ENCODE results near the gene NT5C1A.
A peak's percentile ranks its signal among the peaks of the same experiment; 100 is the strongest.

NT5C1A gene

GRCh38 chr1:39700348-39700747 lies 28.4 kb upstream of the NT5C1A start:
- Histone ChIP-seq H3K9me3 (ENCODE audit: control insufficient read depth in 2 of 2, low read length in 2 of 2) (no peaks in the 10 kb centered on the region), H3K27ac (ENCODE audit: low read length) (no peak overlapping the region), H3K4me3 (ENCODE audit: low read length in 2 of 2) (no peak overlapping the region), H3K9ac (ENCODE audit: low read length in 2 of 2) (no peak overlapping the region), H3K4me1 (ENCODE audit: control insufficient read depth, insufficient read depth, low read length) (no peaks in the 10 kb centered on the region), H3K36me3 (ENCODE audit: control insufficient read depth in 2 of 2, insufficient read depth in 2 of 2, low read length in 2 of 2) (no peaks in the 10 kb centered on the region), H3K27me3 (ENCODE audit: control insufficient read depth in 1 of 2, insufficient read depth in 2 of 2, low read length in 2 of 2) (peaks cover 0 to 12% of the 10 kb centered on the region in 2 donors)

GRCh38 chr1:39699419-39699818 lies 27.5 kb upstream of the NT5C1A start:
- H3K27ac ChIP-seq (ENCODE audit: low read length) = no peak overlapping the region
- no peaks in the 10 kb centered on the region for H3K9me3 ChIP-seq (ENCODE audit: control insufficient read depth in 2 of 2, low read length in 2 of 2)
- H3K4me1 ChIP-seq (ENCODE audit: control insufficient read depth, insufficient read depth, low read length) = no peaks in the 10 kb centered on the region
- H3K36me3 ChIP-seq (ENCODE audit: control insufficient read depth in 2 of 2, insufficient read depth in 2 of 2, low read length in 2 of 2) = no peaks in the 10 kb centered on the region
- H3K4me3 ChIP-seq (ENCODE audit: low read length in 2 of 2) = no peak overlapping the region
- peaks cover 0 to 12% of the 10 kb centered on the region in 2 donors for H3K27me3 ChIP-seq (ENCODE audit: control insufficient read depth in 1 of 2, insufficient read depth in 2 of 2, low read length in 2 of 2)
- no peak overlapping the region for H3K9ac ChIP-seq (ENCODE audit: low read length in 2 of 2)

- no peak overlapping the region for H3K4me3 ChIP-seq (ENCODE audit: low read length in 2 of 2)
- H3K27me3 ChIP-seq (ENCODE audit: control insufficient read depth in 1 of 2, insufficient read depth in 2 of 2, low read length in 2 of 2) = peaks cover 0 to 12% of the 10 kb centered on the region in 2 donors
- H3K4me1 ChIP-seq (ENCODE audit: control insufficient read depth, insufficient read depth, low read length) = no peaks in the 10 kb centered on the region
- no peak overlapping the region for H3K27ac ChIP-seq (ENCODE audit: low read length)
- H3K9me3 ChIP-seq (ENCODE audit: control insufficient read depth in 2 of 2, low read length in 2 of 2) = no peaks in the 10 kb centered on the region
- H3K36me3 ChIP-seq (ENCODE audit: control insufficient read depth in 2 of 2, insufficient read depth in 2 of 2, low read length in 2 of 2) = no peaks in the 10 kb centered on the region
- no peak overlapping the region for H3K9ac ChIP-seq (ENCODE audit: low read length in 2 of 2)
These were observed 26.7 kb upstream of the NT5C1A start for GRCh38 chr1:39698568-39698967.

- Histone ChIP-seq H3K4me1 (ENCODE audit: control insufficient read depth, insufficient read depth, low read length) (peaks cover 13% of the 10 kb centered on the region), H3K9me3 (ENCODE audit: control insufficient read depth in 2 of 2, low read length in 2 of 2) (no peaks in the 10 kb centered on the region), H3K36me3 (ENCODE audit: control insufficient read depth in 2 of 2, insufficient read depth in 2 of 2, low read length in 2 of 2) (no peaks in the 10 kb centered on the region), H3K9ac (ENCODE audit: low read length in 2 of 2) (no peak overlapping the region), H3K27me3 (ENCODE audit: control insufficient read depth in 1 of 2, insufficient read depth in 2 of 2, low read length in 2 of 2) (peaks cover 18 to 20% of the 10 kb centered on the region in 2 donors), H3K27ac (ENCODE audit: low read length) (no peak overlapping the region), H3K4me3 (ENCODE audit: low read length in 2 of 2) (no peak overlapping the region)
These were observed 24.5 kb upstream of the NT5C1A start for GRCh38 chr1:39696448-39696847.

DNA sequence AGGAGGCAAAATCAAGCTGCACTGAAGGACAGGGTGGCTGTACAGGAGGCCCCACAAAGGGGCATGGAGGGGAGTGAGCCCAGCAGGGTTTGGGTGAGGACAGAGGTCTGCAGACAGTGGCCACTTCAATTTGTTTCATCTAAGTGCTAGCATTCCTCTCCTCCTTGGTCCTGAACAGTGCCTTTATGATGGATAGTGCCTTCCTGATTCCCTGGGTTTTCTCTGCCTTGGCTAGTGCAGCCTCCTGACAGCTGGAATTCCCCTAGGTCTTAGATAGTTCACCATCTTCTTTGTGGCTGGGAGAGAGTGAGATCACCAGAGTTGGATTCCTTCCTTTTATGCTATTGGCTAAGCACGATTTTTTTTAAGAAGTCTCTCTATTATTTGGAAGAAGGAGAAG lies 23.1 kb upstream of the NT5C1A start:
- Histone ChIP-seq H3K4me3 (ENCODE audit: low read length in 2 of 2) (no peak overlapping the region), H3K27ac (ENCODE audit: low read length) (no peak overlapping the region), H3K36me3 (ENCODE audit: control insufficient read depth in 2 of 2, insufficient read depth in 2 of 2, low read length in 2 of 2) (no peaks in the 10 kb centered on the region), H3K27me3 (ENCODE audit: control insufficient read depth in 1 of 2, insufficient read depth in 2 of 2, low read length in 2 of 2) (peaks cover 28 to 32% of the 10 kb centered on the region in 2 donors), H3K9me3 (ENCODE audit: control insufficient read depth in 2 of 2, low read length in 2 of 2) (no peaks in the 10 kb centered on the region), H3K9ac (ENCODE audit: low read length in 2 of 2) (no peak overlapping the region), H3K4me1 (ENCODE audit: control insufficient read depth, insufficient read depth, low read length) (peaks cover 22% of the 10 kb centered on the region)

DNA sequence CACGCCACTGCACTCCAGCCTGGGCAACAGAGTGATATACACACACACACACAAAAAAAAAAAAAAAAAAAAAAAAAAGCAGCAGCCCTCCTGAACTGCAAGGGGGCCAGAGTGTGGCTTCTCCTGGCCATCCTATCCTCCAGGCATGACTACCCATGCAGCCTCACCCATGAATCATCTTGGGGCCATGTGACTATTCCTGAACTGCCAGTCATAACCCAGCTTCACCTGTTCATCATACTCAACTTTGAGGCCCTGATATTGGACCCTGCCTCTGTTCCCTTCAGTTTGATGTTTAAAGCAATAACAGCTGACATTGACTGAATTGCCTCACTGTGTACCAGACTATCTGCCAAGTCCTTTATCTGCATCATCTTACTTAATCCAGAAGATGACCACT lies 22.1 kb upstream of the NT5C1A start:
- Histone ChIP-seq H3K4me3 (ENCODE audit: low read length in 2 of 2) (no peak overlapping the region), H3K9ac (ENCODE audit: low read length in 2 of 2) (no peak overlapping the region), H3K9me3 (ENCODE audit: control insufficient read depth in 2 of 2, low read length in 2 of 2) (no peaks in the 10 kb centered on the region), H3K36me3 (ENCODE audit: control insufficient read depth in 2 of 2, insufficient read depth in 2 of 2, low read length in 2 of 2) (no peaks in the 10 kb centered on the region), H3K27ac (ENCODE audit: low read length) (no peak overlapping the region), H3K4me1 (ENCODE audit: control insufficient read depth, insufficient read depth, low read length) (peaks cover 22% of the 10 kb centered on the region), H3K27me3 (ENCODE audit: control insufficient read depth in 1 of 2, insufficient read depth in 2 of 2, low read length in 2 of 2) (peaks cover 34 to 38% of the 10 kb centered on the region in 2 donors)

DNA sequence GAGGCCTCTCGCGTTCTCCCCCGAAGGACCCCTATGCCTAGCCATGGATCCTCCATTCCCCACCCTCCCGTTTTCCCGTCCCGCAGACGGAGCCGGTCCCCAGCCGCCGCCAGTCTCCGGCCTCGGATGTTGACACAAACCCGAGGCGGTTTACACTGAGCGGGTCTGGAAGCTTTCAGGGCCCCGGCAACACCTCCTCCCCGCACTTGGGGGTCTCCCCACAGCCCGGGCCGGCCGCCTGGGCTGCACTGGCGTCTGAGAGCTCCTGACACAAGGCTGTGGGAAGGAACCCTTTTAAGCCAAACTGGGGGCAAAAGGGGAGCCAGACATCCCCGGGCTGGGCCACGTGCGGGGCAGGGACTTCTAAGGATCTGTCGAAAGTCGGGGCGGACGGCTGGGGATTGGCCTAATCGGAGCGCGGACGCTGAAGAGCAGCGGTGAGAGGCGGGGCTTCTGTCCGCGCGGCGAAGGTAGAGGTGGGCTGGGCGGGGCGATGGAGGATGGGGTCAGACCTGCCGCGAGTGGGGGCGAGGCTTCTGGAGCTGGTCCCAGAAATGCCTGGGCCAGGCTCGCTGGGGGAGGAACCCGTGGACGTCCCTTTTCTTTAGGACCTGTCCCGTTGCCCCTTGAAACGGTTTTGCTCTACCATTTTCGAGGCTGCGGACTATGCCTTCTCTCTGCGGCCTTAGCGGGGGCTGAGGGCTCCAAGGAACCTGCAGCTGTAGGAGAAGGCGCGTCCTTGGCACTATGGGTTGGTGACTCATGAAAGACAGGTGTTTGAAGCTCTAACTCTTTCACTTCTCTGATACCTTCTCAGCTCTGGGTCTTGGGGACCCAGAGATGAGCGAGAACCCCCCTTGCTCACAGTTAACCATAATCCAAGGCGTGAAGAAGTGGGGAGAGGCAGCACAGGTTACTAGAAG lies 20.5 kb upstream of the NT5C1A start:
- Histone ChIP-seq H3K27me3 (ENCODE audit: control insufficient read depth in 1 of 2, insufficient read depth in 2 of 2, low read length in 2 of 2) (peaks cover 37 to 43% of the 10 kb centered on the region in 2 donors), H3K9ac (ENCODE audit: low read length in 2 of 2) (no peak overlapping the region), H3K36me3 (ENCODE audit: control insufficient read depth in 2 of 2, insufficient read depth in 2 of 2, low read length in 2 of 2) (no peaks in the 10 kb centered on the region), H3K27ac (ENCODE audit: low read length) (no peak overlapping the region), H3K4me3 (ENCODE audit: low read length in 2 of 2) (peak overlapping the region; percentile 59 to 69), H3K4me1 (ENCODE audit: control insufficient read depth, insufficient read depth, low read length) (peaks cover 22% of the 10 kb centered on the region), H3K9me3 (ENCODE audit: control insufficient read depth in 2 of 2, low read length in 2 of 2) (no peaks in the 10 kb centered on the region)

DNA sequence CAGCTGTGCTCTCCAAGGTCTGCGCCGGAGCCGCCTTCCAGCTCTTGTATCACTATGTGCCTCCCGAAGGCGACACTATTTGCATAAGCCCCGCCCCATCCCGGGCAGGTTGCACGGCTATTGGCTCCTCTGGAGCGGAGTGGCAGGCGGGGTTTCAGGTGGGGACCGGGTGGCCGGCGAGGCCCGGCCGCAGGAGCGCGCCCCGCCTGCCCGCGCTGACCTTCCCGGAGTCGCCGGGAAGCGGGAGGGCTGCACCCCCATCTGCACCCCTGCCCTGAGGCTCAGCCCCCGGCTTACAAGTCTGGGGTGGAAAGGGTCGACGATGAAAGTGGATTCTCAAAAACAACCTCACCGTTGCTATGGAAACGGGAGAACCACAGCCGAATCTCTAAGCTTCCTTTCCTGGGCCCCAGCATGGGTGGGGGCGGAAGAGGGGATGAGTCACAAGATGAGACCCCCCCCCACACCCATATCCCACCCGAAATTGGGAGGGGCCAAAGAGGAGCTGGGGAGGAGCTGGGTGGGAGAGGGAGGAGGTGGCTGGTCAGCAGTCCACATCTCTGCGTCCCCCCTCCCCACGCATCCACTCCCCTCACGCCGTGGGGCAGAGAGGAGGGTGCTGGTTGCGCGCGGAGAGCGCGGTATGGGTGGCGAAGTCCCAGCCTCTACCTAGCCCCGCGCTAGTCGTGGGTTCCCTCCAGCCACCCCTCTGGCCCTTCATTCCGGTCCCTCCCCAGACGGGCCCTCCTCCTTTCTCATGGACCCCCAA lies 19.7 kb upstream of the NT5C1A start, which contains the start of gene HPCAL4:
TSS of gene HPCAL4 (minus strand) at position 51 of the 769 bp plus-strand sequence. CDS start 6,830 bp downstream, outside the sequence.
- Histone ChIP-seq H3K27me3 (ENCODE audit: control insufficient read depth in 1 of 2, insufficient read depth in 2 of 2, low read length in 2 of 2) (peaks cover 44 to 48% of the 10 kb centered on the region in 2 donors), H3K27ac (ENCODE audit: low read length) (no peak within 1 kb of the TSS), H3K9ac (ENCODE audit: low read length in 2 of 2) (no peak within 1 kb of the TSS), H3K4me3 (ENCODE audit: low read length in 2 of 2) (peak within 1 kb of the TSS; percentile 59 to 69), H3K4me1 (ENCODE audit: control insufficient read depth, insufficient read depth, low read length) (peaks cover 22% of the 10 kb centered on the region), H3K9me3 (ENCODE audit: control insufficient read depth in 2 of 2, low read length in 2 of 2) (no peaks in the 10 kb centered on the region), H3K36me3 (ENCODE audit: control insufficient read depth in 2 of 2, insufficient read depth in 2 of 2, low read length in 2 of 2) (no peaks in the 10 kb centered on the region)

DNA sequence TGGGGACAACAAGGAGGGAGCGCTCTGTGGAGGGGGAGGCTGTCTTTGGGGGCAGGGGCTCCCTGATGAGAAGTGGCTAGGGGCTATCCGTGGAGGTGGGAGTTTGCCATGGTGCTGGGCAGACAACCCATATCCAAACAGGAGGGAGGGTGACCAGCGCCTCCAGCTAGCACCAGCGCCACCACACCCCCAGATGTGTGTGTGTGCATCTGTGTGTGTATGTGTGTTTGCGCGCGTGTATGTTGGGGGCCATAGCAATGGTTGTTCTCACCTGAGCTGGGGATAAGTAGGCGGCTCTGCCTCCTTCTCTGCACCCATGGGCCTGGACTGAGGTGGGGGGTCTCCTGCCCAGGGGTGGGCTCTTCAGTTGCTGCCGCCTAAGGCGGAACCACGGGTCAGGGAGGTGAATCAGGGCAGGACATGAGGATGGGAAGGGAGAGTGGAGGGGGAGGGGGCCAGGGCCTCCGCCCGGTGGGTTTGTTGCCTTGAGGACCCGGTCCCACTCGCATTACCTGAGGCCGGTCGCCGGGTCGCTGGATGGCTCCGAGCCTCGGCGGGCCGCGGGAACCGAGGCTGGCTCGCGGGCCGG lies 19.0 kb upstream of the NT5C1A start:
- H3K4me1 ChIP-seq (ENCODE audit: control insufficient read depth, insufficient read depth, low read length) = peaks cover 22% of the 10 kb centered on the region
- H3K27me3 ChIP-seq (ENCODE audit: control insufficient read depth in 1 of 2, insufficient read depth in 2 of 2, low read length in 2 of 2) = peaks cover 47 to 48% of the 10 kb centered on the region in 2 donors
- H3K27ac ChIP-seq (ENCODE audit: low read length) = no peak overlapping the region
- no peak overlapping the region for H3K9ac ChIP-seq (ENCODE audit: low read length in 2 of 2)
- H3K36me3 ChIP-seq (ENCODE audit: control insufficient read depth in 2 of 2, insufficient read depth in 2 of 2, low read length in 2 of 2) = no peaks in the 10 kb centered on the region
- H3K4me3 ChIP-seq (ENCODE audit: low read length in 2 of 2) = peak overlapping the region; percentile 59 to 69
- H3K9me3 ChIP-seq (ENCODE audit: control insufficient read depth in 2 of 2, low read length in 2 of 2) = no peaks in the 10 kb centered on the region

- no peak overlapping the region for H3K4me3 ChIP-seq (ENCODE audit: low read length in 2 of 2)
- no peak overlapping the region for H3K9ac ChIP-seq (ENCODE audit: low read length in 2 of 2)
- H3K4me1 ChIP-seq (ENCODE audit: control insufficient read depth, insufficient read depth, low read length) = peaks cover 22% of the 10 kb centered on the region
- H3K27ac ChIP-seq (ENCODE audit: low read length) = no peak overlapping the region
- no peaks in the 10 kb centered on the region for H3K9me3 ChIP-seq (ENCODE audit: control insufficient read depth in 2 of 2, low read length in 2 of 2)
- H3K36me3 ChIP-seq (ENCODE audit: control insufficient read depth in 2 of 2, insufficient read depth in 2 of 2, low read length in 2 of 2) = no peaks in the 10 kb centered on the region
- H3K27me3 ChIP-seq (ENCODE audit: control insufficient read depth in 1 of 2, insufficient read depth in 2 of 2, low read length in 2 of 2) = peaks cover 47 to 48% of the 10 kb centered on the region in 2 donors
These were observed 18.3 kb upstream of the NT5C1A start for GRCh38 chr1:39690225-39690624.

Measured in stomach smooth muscle (tissue), 2 donors.